Astrocyte of the spinal cord (primary cell): ENCODE results near the gene UCHL3.

ENCODE experiments used
- DNase-seq: peaks from one replicate; pipeline ENCODE4 v3.0.0; 2011; ENCODE audit warnings: low read depth, low spot score
- H3K4me3 ChIP-seq: 2 replicates; pipeline ENCODE4 v1.5.1; 2011; ENCODE audit warnings: low read depth, mild to moderate bottlenecking, low read length, moderate library complexity
- CTCF ChIP-seq: IDR thresholded peaks from 2 replicates; pipeline ENCODE4 v1.5.1; 2012; ENCODE audit warnings: low read depth, mild to moderate bottlenecking, low read length, inconsistent platforms
- in situ Hi-C: cut with HindIII; loops from 2 replicates; pipeline ENCODE4 v1.10.0; 2017; ENCODE audit warnings: low sequenced_read_pairs

Gene UCHL3

GRCh38 chr13:75549262-75550158, at the start of gene UCHL3:
Gene UCHL3 (plus strand): TSS chr13:75549791. CDS start chr13:75549821, 30 bp downstream.
- DNase-seq = peak; percentile 95

DNA sequence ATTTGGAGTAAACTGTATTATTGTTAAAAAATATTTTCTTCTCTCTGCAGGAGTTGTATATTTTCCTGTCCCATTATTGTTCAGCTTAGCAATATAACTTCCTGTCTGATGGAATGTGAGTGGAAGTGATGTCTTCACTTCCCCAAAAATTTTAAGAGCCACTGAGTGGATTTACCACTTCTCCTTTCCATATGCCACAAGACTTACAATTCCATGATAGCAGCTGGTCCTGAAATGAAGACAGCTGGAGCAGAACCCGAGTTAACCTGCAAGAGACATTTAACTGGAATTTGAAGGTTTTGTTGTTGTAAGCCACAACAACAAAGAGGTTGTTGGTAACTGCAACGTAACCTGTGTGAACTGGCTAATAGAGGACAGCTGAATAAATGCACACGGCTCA, 44.3 kb upstream of the UCHL3 start:
- no peak for DNase-seq
- TF ChIP-seq CTCF = no peak
- in situ Hi-C loops = no loop called here
- no peak overlapping the region for H3K4me3 ChIP-seq

More at GRCh38 chr13:75549262-75550158, at the start of gene UCHL3:
- peak; percentile 87 for TF ChIP-seq CTCF
- in situ Hi-C loops = no loop called here
- peak within 1 kb of the TSS; percentile 90 for H3K4me3 ChIP-seq

GRCh38 chr13:75506018-75506417, 43.6 kb upstream of the UCHL3 start:
- DNase-seq = no peak
- TF ChIP-seq CTCF = no peak
- in situ Hi-C loops = no loop called here
- H3K4me3 ChIP-seq = no peak overlapping the region

DNA sequence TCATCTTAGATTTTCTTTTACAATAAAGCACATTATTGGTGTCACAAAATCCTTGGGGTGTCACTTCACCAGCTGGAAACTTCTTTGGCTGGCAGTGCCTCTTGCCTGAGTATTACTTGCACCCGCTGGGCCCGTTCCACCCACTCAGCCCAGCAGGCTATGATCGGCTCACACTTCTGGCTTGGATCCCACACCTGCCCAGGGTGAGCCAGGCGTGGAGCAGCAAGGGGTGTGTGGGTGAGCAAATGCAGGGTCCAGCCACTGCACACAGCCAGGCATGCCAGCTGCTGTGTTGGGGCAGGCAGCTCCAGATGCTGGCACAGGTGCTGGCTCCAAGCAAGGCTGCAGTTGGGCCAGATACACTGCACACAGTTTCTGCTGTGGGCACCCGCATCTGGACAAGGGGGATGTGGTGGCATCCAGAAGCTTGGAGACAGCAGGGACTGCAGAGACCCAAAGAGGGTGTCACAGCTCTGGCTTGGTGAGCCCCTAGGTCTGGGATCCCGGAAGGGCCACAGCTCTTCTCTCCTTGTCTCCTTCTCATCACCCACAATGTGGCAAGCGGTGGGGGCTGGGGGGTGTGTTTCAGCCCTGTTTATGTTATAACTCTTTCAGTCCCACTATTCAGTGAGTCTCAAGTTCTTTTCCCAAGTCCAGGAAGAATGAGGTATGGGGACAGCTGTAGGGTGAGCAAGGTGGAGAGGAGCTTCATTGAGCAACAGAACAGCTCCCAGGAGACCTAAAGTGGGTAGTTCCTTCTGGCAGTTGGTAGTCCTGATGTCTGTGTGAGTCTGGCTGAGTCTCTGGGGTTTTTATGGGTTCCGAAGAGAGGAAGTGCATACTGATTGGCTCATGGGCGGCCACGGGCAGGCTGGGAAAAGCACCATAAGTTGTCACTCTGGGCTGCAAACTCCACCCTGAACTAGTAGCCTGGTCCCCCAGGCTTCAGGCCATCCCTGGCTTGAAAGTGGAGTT, 42.3 kb upstream of the UCHL3 start:
- no peak for DNase-seq
- in situ Hi-C loops = no loop called here
- H3K4me3 ChIP-seq = no peak overlapping the region
- TF ChIP-seq CTCF = no peak

DNA sequence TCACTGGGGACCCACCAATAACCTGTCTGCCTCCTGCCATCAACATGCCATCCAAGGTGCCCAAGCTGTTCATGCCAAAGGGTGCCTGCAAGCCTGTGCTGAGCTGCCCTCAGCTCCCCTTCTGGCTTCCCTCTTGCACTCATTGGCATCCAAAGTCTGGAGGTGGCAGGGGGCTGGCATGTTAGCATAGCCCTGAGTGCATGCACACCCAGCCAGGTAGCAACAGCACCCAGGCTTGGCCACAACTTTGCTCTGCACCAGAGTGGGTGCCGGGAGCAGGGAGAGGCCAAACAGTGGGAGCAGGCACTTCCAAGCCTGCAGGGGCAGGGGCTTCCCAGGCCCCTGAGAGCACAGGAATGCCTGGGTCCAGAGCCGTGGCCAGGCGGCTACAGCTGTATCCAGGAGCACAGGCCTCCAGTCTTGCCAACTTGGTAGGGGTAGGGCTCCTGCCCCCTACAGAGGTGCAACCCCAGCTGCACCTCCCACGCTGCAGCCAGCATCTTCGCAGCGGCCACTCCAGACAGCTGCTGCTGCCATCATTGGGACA, 41.5 kb upstream of the UCHL3 start:
- no peak for DNase-seq
- TF ChIP-seq CTCF = no peak
- H3K4me3 ChIP-seq = no peak overlapping the region
- in situ Hi-C loops = no loop called here

DNA sequence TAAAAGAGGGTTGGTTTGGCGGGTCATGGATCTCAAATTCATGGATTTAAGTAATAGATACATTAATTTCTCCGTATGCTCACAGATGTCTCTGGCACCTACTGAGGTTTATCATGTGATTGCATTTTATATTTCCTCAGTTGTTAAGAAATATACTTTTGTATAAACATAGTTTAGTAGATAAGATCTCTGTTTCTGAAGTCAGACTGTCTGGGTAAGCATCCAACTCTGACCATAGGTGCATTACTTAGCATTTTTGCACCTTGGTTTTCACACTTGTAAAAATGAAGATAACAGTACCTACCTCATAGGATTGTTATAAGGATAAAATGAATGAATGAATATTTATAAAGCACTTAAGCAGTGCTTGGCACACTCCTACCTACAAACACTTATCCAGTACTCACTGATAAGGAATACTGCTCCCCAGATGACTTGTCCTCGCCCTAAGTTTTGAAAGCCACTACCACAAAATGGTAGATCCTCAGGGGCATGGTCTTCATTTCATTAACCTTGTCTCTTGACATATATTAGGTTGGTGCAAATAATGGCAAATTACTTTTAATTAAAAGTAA, 38.5 kb upstream of the UCHL3 start:
- no peak for TF ChIP-seq CTCF
- no peak for DNase-seq
- in situ Hi-C loops = no loop called here
- no peak overlapping the region for H3K4me3 ChIP-seq
